IPS-NIHi7 (cell line): ENCODE results near the gene LINC01488.

Experiments
- DNase-seq: peaks from one replicate; pipeline ENCODE4 v3.0.0; 2012; ENCODE audit warnings: mixed read lengths; ENCODE audit errors: extremely low spot score

Gene LINC01488

GRCh38 chr11:69463995-69464960 lies 17.2 kb upstream of the LINC01488 start:
- DNase-seq, result no peak

- DNase-seq, result no peak
Observed at GRCh38 chr11:69465236-69466000, 16.0 kb upstream of the LINC01488 start.

GRCh38 chr11:69466039-69466438 lies 15.4 kb upstream of the LINC01488 start:
- DNase-seq, result no peak

GRCh38 chr11:69467196-69467595 lies 14.3 kb upstream of the LINC01488 start:
- no peak for DNase-seq

- DNase-seq, result no peak
Observed at GRCh38 chr11:69467646-69468045, 13.8 kb upstream of the LINC01488 start.

- no peak for DNase-seq
Observed at GRCh38 chr11:69468221-69468620, 13.2 kb upstream of the LINC01488 start.

- DNase-seq, result no peak
Observed at GRCh38 chr11:69468911-69469885, 12.3 kb upstream of the LINC01488 start.

GRCh38 chr11:69470301-69470700 lies 11.2 kb upstream of the LINC01488 start:
- no peak for DNase-seq

- DNase-seq, result peak; percentile 64
Observed at GRCh38 chr11:69470793-69471728, 10.4 kb upstream of the LINC01488 start.

GRCh38 chr11:69471729-69472540 lies 9.5 kb upstream of the LINC01488 start:
- DNase-seq, result no peak

- no peak for DNase-seq
Observed at GRCh38 chr11:69472541-69473275, 8.8 kb upstream of the LINC01488 start.

GRCh38 chr11:69473276-69473845 lies 8.1 kb upstream of the LINC01488 start:
- no peak for DNase-seq

- no peak for DNase-seq
Observed at GRCh38 chr11:69474736-69475135, 6.7 kb upstream of the LINC01488 start.

GRCh38 chr11:69475141-69475865 lies 6.2 kb upstream of the LINC01488 start:
- DNase-seq, result no peak

- peak; percentile 61 for DNase-seq
Observed at GRCh38 chr11:69475866-69476471, 5.5 kb upstream of the LINC01488 start.

- no peak for DNase-seq
Observed at GRCh38 chr11:69476509-69476961, 4.9 kb upstream of the LINC01488 start.

- no peak for DNase-seq
Observed at GRCh38 chr11:69477086-69477485, 4.4 kb upstream of the LINC01488 start.
